IPS-20b (cell line): ENCODE data around the gene RAB8B.
"Not testable (repeated sequence)": the region's sequence is repeated elsewhere in the genome, so short reads cannot be mapped to it uniquely, and the experiment has no call there.

Source experiments
- H3K27ac ChIP-seq: one replicate; pipeline ENCODE4 v1.5.1; 2013; ENCODE audit warnings: low read length
- H3K27me3 ChIP-seq: 2 replicates; pipeline ENCODE4 v1.6.1; 2013; ENCODE audit warnings: mild to moderate bottlenecking, low read length, inconsistent platforms; ENCODE audit not compliant: insufficient read depth
- H3K36me3 ChIP-seq: 2 replicates; pipeline ENCODE4 v1.6.1; 2013; ENCODE audit warnings: low read depth, mild to moderate bottlenecking, inconsistent platforms, low read length, moderate library complexity; ENCODE audit not compliant: insufficient read depth
- H3K4me1 ChIP-seq: 2 replicates; pipeline ENCODE4 v1.6.1; 2013; ENCODE audit warnings: mild to moderate bottlenecking, control low read depth, inconsistent platforms, low read length, moderate library complexity; ENCODE audit not compliant: insufficient read depth
- H3K4me3 ChIP-seq: 2 replicates; pipeline ENCODE4 v1.5.1; 2013; ENCODE audit warnings: mild to moderate bottlenecking, low read length, inconsistent platforms
- H3K9ac ChIP-seq: 2 replicates; pipeline ENCODE4 v1.6.1; 2013; ENCODE audit warnings: low read depth, mild to moderate bottlenecking, inconsistent platforms, low read length, moderate library complexity
- H3K9me3 ChIP-seq: 2 replicates; pipeline ENCODE4 v1.6.1; 2013; ENCODE audit warnings: mild to moderate bottlenecking, low read depth, low read length, inconsistent platforms; ENCODE audit not compliant: insufficient read depth

Gene RAB8B

GRCh38 chr15:63232405-63232804, 43.0 kb downstream of the RAB8B start:
- Histone ChIP-seq H3K27me3 (no peaks in the 10 kb centered on the region), H3K36me3 (no peaks in the 10 kb centered on the region), H3K27ac (no peak overlapping the region), H3K4me1 (no peaks in the 10 kb centered on the region), H3K9me3 (no peaks in the 10 kb centered on the region), H3K4me3 (no peak overlapping the region), H3K9ac (no peak overlapping the region)

DNA sequence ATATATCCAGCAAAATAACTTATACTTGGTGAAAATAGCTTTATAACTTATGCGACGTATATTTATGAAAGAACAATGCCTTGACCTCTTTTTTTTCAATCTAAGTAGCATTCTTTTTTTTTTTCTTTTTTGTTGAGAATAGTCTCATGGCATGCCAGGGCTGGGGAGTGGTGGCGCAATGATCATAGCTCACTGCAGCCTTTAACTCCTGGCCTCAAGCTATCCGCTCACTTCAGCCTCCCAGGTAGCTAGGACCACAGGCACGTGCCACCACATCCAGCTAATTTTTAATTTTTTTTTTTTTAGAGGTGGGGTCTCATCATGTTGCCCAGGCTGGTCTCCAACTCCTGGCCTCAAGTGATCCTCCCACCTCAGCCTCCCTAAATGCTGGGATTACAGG, 43.5 kb downstream of the RAB8B start:
- no peak overlapping the region for H3K4me3 ChIP-seq
- no peaks in the 10 kb centered on the region for H3K36me3 ChIP-seq
- no peak overlapping the region for H3K27ac ChIP-seq
- no peak overlapping the region for H3K9ac ChIP-seq
- H3K9me3 ChIP-seq: no peaks in the 10 kb centered on the region
- no peaks in the 10 kb centered on the region for H3K27me3 ChIP-seq
- no peaks in the 10 kb centered on the region for H3K4me1 ChIP-seq

DNA sequence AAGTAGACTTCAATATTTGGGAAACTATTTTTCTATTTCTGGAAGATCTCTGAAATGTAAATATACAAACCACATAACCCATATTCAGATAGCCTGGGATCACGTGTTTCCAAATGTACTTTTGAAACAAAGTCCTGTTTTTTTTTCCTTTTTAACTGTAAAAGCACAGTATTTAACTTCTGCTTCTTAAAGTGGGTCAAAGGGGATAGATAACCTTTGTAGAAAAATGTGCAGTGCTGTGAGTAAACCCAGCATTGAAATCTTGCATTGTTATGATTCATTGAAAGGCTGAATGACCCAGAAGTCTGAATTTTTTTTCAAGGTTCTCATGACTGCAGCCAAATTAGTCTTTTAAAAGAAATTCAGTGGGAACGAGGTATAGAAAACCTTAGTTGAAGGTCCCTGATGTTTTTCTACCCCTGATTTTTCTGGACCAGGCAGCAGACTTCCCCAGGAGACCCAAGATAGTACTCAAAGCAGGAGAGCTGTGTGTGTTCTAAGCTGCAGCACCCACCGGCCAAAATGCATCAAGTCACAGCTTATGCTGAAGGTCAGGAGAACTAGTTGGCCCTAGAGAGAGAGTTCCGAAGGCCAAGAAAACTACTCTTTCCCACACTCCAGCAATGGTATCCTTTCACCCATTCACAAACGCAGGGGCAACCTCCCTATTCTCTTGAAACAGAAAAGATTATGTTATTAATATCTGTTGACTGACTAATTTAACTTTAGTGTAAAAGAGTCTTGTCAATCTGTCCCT, 44.4 kb downstream of the RAB8B start:
- H3K27ac ChIP-seq: no peak overlapping the region
- no peaks in the 10 kb centered on the region for H3K9me3 ChIP-seq
- H3K27me3 ChIP-seq: no peaks in the 10 kb centered on the region
- H3K36me3 ChIP-seq: no peaks in the 10 kb centered on the region
- H3K4me1 ChIP-seq: no peaks in the 10 kb centered on the region
- no peak overlapping the region for H3K9ac ChIP-seq
- no peak overlapping the region for H3K4me3 ChIP-seq

DNA sequence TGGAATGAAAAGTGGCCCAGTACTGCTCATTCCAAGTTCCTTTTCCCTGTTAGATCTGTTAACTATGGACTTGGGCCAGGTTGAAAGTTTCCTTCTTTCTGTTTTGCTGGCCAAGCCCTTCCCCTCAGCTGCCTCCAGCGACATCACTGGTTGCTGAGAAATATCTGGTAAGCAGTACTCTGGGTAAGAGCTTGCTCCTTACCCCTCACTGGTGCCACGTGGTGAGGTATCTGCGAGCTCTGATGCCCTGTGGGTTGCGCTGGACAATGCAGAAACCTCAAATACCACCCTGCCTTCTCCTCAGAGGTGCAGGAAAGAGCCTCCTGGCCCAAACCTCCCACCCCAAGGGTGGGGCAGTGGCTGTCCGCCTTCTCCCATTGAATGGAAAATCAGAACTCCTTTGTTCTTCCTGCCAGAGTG, 45.1 kb downstream of the RAB8B start:
- Histone ChIP-seq H3K4me3 (no peak overlapping the region), H3K27me3 (no peaks in the 10 kb centered on the region), H3K4me1 (no peaks in the 10 kb centered on the region), H3K9me3 (no peaks in the 10 kb centered on the region), H3K36me3 (no peaks in the 10 kb centered on the region), H3K9ac (no peak overlapping the region), H3K27ac (no peak overlapping the region)

GRCh38 chr15:63236272-63236671, 46.9 kb downstream of the RAB8B start:
- Histone ChIP-seq H3K9ac (no peak overlapping the region), H3K27me3 (no peaks in the 10 kb centered on the region), H3K27ac (no peak overlapping the region), H3K9me3 (no peaks in the 10 kb centered on the region), H3K4me1 (no peaks in the 10 kb centered on the region), H3K36me3 (no peaks in the 10 kb centered on the region), H3K4me3 (no peak overlapping the region)

DNA sequence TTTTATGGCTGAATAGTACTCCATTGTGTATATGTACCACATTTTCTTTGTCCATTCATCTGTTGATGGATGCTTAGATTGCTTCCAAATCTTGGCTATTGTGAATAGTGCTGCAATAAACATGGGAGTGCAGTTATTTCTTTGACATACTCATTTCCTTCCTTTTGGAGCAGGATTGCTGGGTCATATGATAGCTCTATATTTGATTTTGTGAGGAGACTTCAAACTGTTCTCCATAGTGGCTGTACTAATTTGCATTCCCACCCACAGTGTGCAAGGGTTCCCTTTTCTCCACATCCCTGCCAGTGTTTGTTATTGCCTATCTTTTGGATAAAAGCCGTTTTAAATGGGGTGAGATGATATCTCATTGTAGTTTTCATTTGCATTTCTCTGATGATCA, 47.7 kb downstream of the RAB8B start:
- not testable (repeated sequence) for H3K36me3 ChIP-seq, H3K4me3 ChIP-seq, H3K27me3 ChIP-seq, H3K9ac ChIP-seq, H3K27ac ChIP-seq, H3K4me1 ChIP-seq, H3K9me3 ChIP-seq

DNA sequence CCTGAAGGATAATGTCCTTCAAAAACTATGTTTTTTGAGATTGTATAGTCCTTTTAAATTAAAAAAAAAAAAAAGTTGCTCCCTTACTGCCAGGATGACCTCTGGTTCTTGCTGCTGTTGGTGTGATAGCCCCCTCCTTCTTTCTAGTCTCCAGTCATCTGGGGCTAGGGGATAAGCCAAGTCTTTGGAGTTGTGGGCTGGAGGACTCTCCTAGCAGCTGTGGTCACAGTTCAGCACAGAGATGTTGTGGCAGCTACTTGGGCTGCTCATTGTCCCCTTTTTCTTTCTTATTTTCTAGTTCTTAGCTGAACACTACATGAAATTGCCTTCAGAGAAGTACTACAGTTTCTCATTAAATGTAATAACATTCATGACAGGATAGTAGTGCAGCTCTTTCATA, 48.8 kb downstream of the RAB8B start:
- Histone ChIP-seq H3K9me3 (peaks cover 7% of the 10 kb centered on the region; the same call in 1 of the 2 replicates), H3K9ac (no peak overlapping the region), H3K27me3 (no peaks in the 10 kb centered on the region), H3K4me1 (no peaks in the 10 kb centered on the region), H3K4me3 (no peak overlapping the region), H3K27ac (no peak overlapping the region), H3K36me3 (no peaks in the 10 kb centered on the region)

GRCh38 chr15:63238796-63239195, 49.4 kb downstream of the RAB8B start:
- H3K9me3 ChIP-seq: peaks cover 10% of the 10 kb centered on the region; the same call in 1 of the 2 replicates
- H3K27me3 ChIP-seq: no peaks in the 10 kb centered on the region
- no peaks in the 10 kb centered on the region for H3K36me3 ChIP-seq
- H3K4me3 ChIP-seq: no peak overlapping the region
- no peak overlapping the region for H3K9ac ChIP-seq
- no peak overlapping the region for H3K27ac ChIP-seq
- no peaks in the 10 kb centered on the region for H3K4me1 ChIP-seq

GRCh38 chr15:63240109-63240508, 50.7 kb downstream of the RAB8B start:
- Histone ChIP-seq H3K9ac (no peak overlapping the region), H3K27me3 (no peaks in the 10 kb centered on the region), H3K27ac (no peak overlapping the region), H3K4me1 (no peaks in the 10 kb centered on the region), H3K36me3 (peaks cover 5% of the 10 kb centered on the region; the same call in 1 of the 2 replicates), H3K9me3 (peaks cover 10% of the 10 kb centered on the region; the same call in 1 of the 2 replicates), H3K4me3 (no peak overlapping the region)

DNA sequence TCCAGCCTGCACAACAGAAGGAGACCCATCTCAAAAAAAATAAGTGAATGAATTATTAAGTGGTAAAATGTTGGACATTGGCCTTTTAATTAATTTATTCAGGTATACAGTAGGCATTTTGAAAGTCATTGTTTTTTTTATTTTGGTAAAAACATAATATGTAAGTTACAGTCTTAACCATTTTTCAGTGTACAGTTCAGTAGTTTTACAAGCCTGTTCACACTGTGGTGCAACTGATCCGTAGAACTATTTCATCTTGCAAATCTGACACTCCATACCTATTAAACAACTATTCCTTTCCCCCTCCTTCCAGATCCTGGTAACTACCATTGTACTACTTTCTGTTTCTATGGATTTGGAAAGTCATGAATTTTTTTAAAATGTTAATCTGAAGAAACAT, 51.9 kb downstream of the RAB8B start:
- Histone ChIP-seq H3K4me1 (no peaks in the 10 kb centered on the region), H3K27ac (no peak overlapping the region), H3K36me3 (peaks cover 11% of the 10 kb centered on the region; the same call in 1 of the 2 replicates), H3K27me3 (no peaks in the 10 kb centered on the region), H3K9ac (no peak overlapping the region), H3K4me3 (no peak overlapping the region), H3K9me3 (peaks cover 10% of the 10 kb centered on the region; the same call in 1 of the 2 replicates)

GRCh38 chr15:63243101-63243500, 53.7 kb downstream of the RAB8B start:
- peaks cover 10% of the 10 kb centered on the region; the same call in 1 of the 2 replicates for H3K9me3 ChIP-seq
- H3K27ac ChIP-seq: no peak overlapping the region
- no peaks in the 10 kb centered on the region for H3K27me3 ChIP-seq
- no peak overlapping the region for H3K9ac ChIP-seq
- H3K4me3 ChIP-seq: no peak overlapping the region
- H3K36me3 ChIP-seq: peaks cover 20% of the 10 kb centered on the region; the same call in 1 of the 2 replicates
- H3K4me1 ChIP-seq: no peaks in the 10 kb centered on the region

- no peak overlapping the region for H3K27ac ChIP-seq
- H3K36me3 ChIP-seq: peaks cover 20% of the 10 kb centered on the region; the same call in 1 of the 2 replicates
- H3K27me3 ChIP-seq: no peaks in the 10 kb centered on the region
- no peaks in the 10 kb centered on the region for H3K4me1 ChIP-seq
- H3K9me3 ChIP-seq: peaks cover 10% of the 10 kb centered on the region; the same call in 1 of the 2 replicates
- H3K4me3 ChIP-seq: no peak overlapping the region
- no peak overlapping the region for H3K9ac ChIP-seq
These were observed 54.4 kb downstream of the RAB8B start for GRCh38 chr15:63243776-63244175.
